Testis (tissue), 3 donors: Measurements from ENCODE around the gene RFX7. TPM values are rescaled to one million over a fixed set of nuclear protein-coding genes. Genes with fewer than 3 reads are reported as not detected.

Experiments
- DNase-seq: peaks from one replicate; pipeline ENCODE4 v3.0.0-alpha.2; 2019
- H3K27ac ChIP-seq, 2 donors: fragments of 200-600 bp; sonication (generic); one replicate each; pipeline ENCODE4 v1.5.1; 2019
- H3K27me3 ChIP-seq: fragments of 200-600 bp; sonication (generic); one replicate; pipeline ENCODE4 v1.5.1; 2019
- H3K36me3 ChIP-seq: fragments of 200-600 bp; sonication (generic); one replicate; pipeline ENCODE4 v1.5.1; 2017; ENCODE audit warnings: low read depth; ENCODE audit errors: missing control alignments
- H3K4me1 ChIP-seq: fragments of 200-600 bp; sonication (generic); one replicate; pipeline ENCODE4 v1.5.1; 2019
- H3K4me3 ChIP-seq, 2 donors: fragments of 200-600 bp; sonication (generic); one replicate each; pipeline ENCODE4 v1.5.1; 2017 to 2019
- H3K9me3 ChIP-seq: fragments of 200-600 bp; sonication (generic); one replicate; pipeline ENCODE4 v1.5.1; 2017
- CTCF ChIP-seq, 3 experiments: fragments of 450-650 bp in 2 of 3; fragments of 200-600 bp in 1 of 3; sonication (generic) in 1 of 3; IDR thresholded peaks; one replicate each; pipeline ENCODE4 v1.5.1; 2016 to 2019; ENCODE audit warnings: antibody characterized with exemption in 3 of 3, mild to moderate bottlenecking in 2 of 3, moderate library complexity in 1 of 3
- POLR2A ChIP-seq: fragments of 450-650 bp; IDR thresholded peaks from one replicate; pipeline ENCODE4 v1.6.1; 2017; ENCODE audit warnings: antibody characterized with exemption, mild to moderate bottlenecking, moderate library complexity
- WGBS, 2 donors: methylation state at CpG; one replicate each; pipeline ENCODE4 v1.1.5; 2018; 5-methylcytosine and 5-hydroxymethylcytosine counted together
- intact Hi-C: fragments of 100-400 bp; cut with DNase I; formaldehyde crosslinking; loops from one replicate; pipeline ENCODE4 v1.15.1; 2023; ENCODE audit warnings: low total_unique reads
- polyA plus RNA-seq: library from polyadenylated mRNA; stranded (reverse); fragments of 350-450 nt; fragmentation: Illumina TruSeq; extraction: RNeasy Lipid Tissue Mini Kit (QIAGEN cat#74804); gene quantifications from one replicate; pipeline ENCODE4 v1.2.3, GENCODE V29; 2014; ENCODE audit warnings: low read depth, low replicate concordance; ENCODE audit not compliant: insufficient read depth
- total RNA-seq, 2 donors: library from RNA; depleted of rRNA; stranded (reverse); fragments of >200 nt; gene quantifications; one replicate each; pipeline ENCODE4 v1.2.3, GENCODE V29; 2016

RFX7 gene
- total and polyA plus RNA-seq, 3 donors from 2014 or later = 17.5 to 21.6 (median 19.7) TPM

- 77 to 84% methylated on average over 2 of the region's 2 CpGs for WGBS, 2 donors
- H3K36me3 ChIP-seq = no peaks in the 10 kb centered on the region
- H3K4me3 ChIP-seq = no peak overlapping the region
- H3K27me3 ChIP-seq = no peaks in the 10 kb centered on the region
- intact Hi-C loops = no loop called here
- no peak for TF ChIP-seq CTCF (IDR thresholded peaks at IDR 0.05)
- no peak for TF ChIP-seq POLR2A
- no peak overlapping the region for H3K27ac ChIP-seq
- no peak for DNase-seq
- H3K4me1 ChIP-seq = no peaks in the 10 kb centered on the region
- no peaks in the 10 kb centered on the region for H3K9me3 ChIP-seq
Measured at GRCh38 chr15:56058986-56059385, 184.7 kb downstream of the RFX7 start.

- Histone ChIP-seq H3K4me3 (no peak overlapping the region), H3K27me3 (no peaks in the 10 kb centered on the region), H3K9me3 (no peaks in the 10 kb centered on the region), H3K27ac (no peak overlapping the region), H3K36me3 (no peaks in the 10 kb centered on the region), H3K4me1 (no peaks in the 10 kb centered on the region)
- intact Hi-C loops = no loop called here
- TF ChIP-seq POLR2A = no peak
- TF ChIP-seq CTCF (IDR thresholded peaks at IDR 0.05) = no peak
- DNase-seq = no peak
- 86 to 92% methylated on average over 7 of the region's 7 CpGs for WGBS, 2 donors
Measured at GRCh38 chr15:56056626-56057025, 187.1 kb downstream of the RFX7 start.

GRCh38 chr15:56053046-56053400 is 190.7 kb downstream of the RFX7 start:
- TF ChIP-seq CTCF (IDR thresholded peaks at IDR 0.05) = no peak
- TF ChIP-seq POLR2A = no peak
- no peak overlapping the region for H3K4me3 ChIP-seq
- intact Hi-C loops = no loop called here
- no peaks in the 10 kb centered on the region for H3K4me1 ChIP-seq
- H3K27me3 ChIP-seq = no peaks in the 10 kb centered on the region
- H3K9me3 ChIP-seq = no peaks in the 10 kb centered on the region
- DNase-seq = no peak
- no peaks in the 10 kb centered on the region for H3K36me3 ChIP-seq
- H3K27ac ChIP-seq = no peak overlapping the region

GRCh38 chr15:56052395-56053045 is 191.2 kb downstream of the RFX7 start:
- WGBS, 2 donors = 12 to 25% methylated on average over 2 of the region's 2 CpGs
- H3K9me3 ChIP-seq = no peaks in the 10 kb centered on the region
- H3K4me1 ChIP-seq = no peaks in the 10 kb centered on the region
- intact Hi-C loops = no loop called here
- no peak overlapping the region for H3K27ac ChIP-seq
- no peak for DNase-seq
- no peaks in the 10 kb centered on the region for H3K36me3 ChIP-seq
- TF ChIP-seq CTCF (IDR thresholded peaks at IDR 0.05) (peak; percentile 56 to 77 (median 65)), POLR2A (no peak)
- no peak overlapping the region for H3K4me3 ChIP-seq
- H3K27me3 ChIP-seq = no peaks in the 10 kb centered on the region

GRCh38 chr15:56051676-56052075 is 192.0 kb downstream of the RFX7 start:
- no peak for DNase-seq
- no peak for TF ChIP-seq CTCF (IDR thresholded peaks at IDR 0.05)
- TF ChIP-seq POLR2A = no peak
- H3K27me3 ChIP-seq = no peaks in the 10 kb centered on the region
- no peaks in the 10 kb centered on the region for H3K9me3 ChIP-seq
- no peaks in the 10 kb centered on the region for H3K36me3 ChIP-seq
- no peaks in the 10 kb centered on the region for H3K4me1 ChIP-seq
- intact Hi-C loops = no loop called here
- no peak overlapping the region for H3K27ac ChIP-seq
- no peak overlapping the region for H3K4me3 ChIP-seq
